ENCODE results near the gene GSS. TPM values are rescaled to one million over a fixed set of nuclear protein-coding genes. Genes with fewer than 3 reads are reported as not detected.

Gene GSS
- total RNA-seq, 2 donors from 2014 or later: 36.5 to 40.5 TPM

DNA sequence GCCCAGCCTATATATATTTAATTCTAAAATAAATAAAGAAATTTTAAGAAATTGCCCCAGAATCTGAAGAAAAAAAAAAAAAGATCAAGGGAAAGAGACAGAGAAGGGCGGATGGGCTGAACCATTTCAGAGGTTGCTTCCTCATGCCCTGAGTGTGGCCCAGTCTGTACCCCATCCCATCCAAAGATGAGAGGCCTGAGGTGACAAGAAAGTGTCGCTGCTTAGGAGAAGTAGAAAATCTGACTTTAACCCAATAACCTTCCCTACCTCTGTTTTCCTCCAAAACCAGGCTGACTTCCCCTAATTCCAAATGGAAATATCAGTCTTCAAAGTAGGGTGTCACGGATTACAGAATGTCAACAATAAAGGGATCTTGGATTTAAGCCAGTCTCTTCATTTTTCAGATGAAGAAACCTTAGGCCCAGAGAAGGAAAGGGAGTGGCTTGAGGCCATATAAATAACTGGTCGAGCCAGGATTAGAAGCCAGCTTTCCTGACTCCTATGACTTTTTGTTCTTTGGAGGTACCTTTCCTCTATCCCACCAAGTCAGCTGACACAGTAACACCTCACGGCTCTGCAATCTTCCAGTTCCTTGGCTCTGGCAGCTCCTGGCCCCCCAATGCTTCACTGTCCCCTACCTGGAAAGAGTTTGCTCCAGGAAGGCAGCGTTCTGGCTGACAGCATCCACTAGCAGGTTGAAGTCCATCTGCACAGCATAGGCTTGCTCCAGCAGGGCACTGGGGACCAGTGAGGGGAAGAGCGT, 10.1 kb downstream of the GSS start:
- peaks cover 10% of the 10 kb centered on the region for H3K36me3 ChIP-seq
- ATAC-seq (ENCODE audit: insufficient number of reproducible peaks, low FRiP score, low read depth) (no peak), DNase-seq (ENCODE audit: low spot score) (no peak)
- no peaks in the 10 kb centered on the region for H3K9me3 ChIP-seq
- no peaks in the 10 kb centered on the region for H3K4me1 ChIP-seq (ENCODE audit: control insufficient read depth in 1 of 2, low read depth in 2 of 2)
- no peak for TF ChIP-seq CTCF (IDR thresholded peaks at IDR 0.05)
- H3K27me3 ChIP-seq (replicated peaks; ENCODE audit: insufficient read depth): no peaks in the 10 kb centered on the region
- H3K4me3 ChIP-seq: no peak overlapping the region
- no peak overlapping the region for H3K27ac ChIP-seq

- ATAC-seq (ENCODE audit: insufficient number of reproducible peaks, low FRiP score, low read depth): no peak
- Histone ChIP-seq H3K36me3 (peaks cover 10% of the 10 kb centered on the region), H3K27me3 (replicated peaks; ENCODE audit: insufficient read depth) (no peaks in the 10 kb centered on the region), H3K4me1 (ENCODE audit: control insufficient read depth in 1 of 2, low read depth in 2 of 2) (no peaks in the 10 kb centered on the region), H3K27ac (no peak overlapping the region), H3K4me3 (no peak overlapping the region), H3K9me3 (no peaks in the 10 kb centered on the region)
- DNase-seq (ENCODE audit: low spot score): no peak
- no peak for TF ChIP-seq CTCF (IDR thresholded peaks at IDR 0.05)
Measured at GRCh38 chr20:34943808-34944567, 11.6 kb downstream of the GSS start.

DNA sequence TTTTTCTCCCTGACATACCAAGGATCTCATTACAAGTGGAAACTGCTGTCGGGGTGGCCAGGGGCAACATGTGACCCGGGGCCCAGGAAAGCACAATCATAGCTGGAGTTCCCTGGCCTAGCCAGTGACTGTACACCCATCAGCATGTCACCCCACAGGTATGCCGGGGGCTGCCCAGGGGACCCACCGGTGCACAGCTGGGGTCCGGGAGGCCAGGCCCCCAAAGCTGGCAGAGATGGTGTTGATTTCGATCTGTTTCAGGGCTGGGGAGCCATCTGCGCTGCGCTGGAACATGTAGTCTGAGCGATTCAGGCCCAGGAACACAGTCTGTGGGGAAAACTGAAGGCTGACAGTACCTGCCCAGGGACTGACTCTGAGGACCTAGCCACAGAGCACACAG, 13.3 kb downstream of the GSS start:
- Histone ChIP-seq H3K27ac (no peak overlapping the region), H3K9me3 (no peaks in the 10 kb centered on the region), H3K27me3 (replicated peaks; ENCODE audit: insufficient read depth) (no peaks in the 10 kb centered on the region), H3K36me3 (peaks cover 10% of the 10 kb centered on the region), H3K4me1 (ENCODE audit: control insufficient read depth in 1 of 2, low read depth in 2 of 2) (peaks cover 4 to 7% of the 10 kb centered on the region in 2 donors), H3K4me3 (no peak overlapping the region)
- no peak for ATAC-seq (ENCODE audit: insufficient number of reproducible peaks, low FRiP score, low read depth)
- TF ChIP-seq CTCF (IDR thresholded peaks at IDR 0.05): no peak
- DNase-seq (ENCODE audit: low spot score): no peak

DNA sequence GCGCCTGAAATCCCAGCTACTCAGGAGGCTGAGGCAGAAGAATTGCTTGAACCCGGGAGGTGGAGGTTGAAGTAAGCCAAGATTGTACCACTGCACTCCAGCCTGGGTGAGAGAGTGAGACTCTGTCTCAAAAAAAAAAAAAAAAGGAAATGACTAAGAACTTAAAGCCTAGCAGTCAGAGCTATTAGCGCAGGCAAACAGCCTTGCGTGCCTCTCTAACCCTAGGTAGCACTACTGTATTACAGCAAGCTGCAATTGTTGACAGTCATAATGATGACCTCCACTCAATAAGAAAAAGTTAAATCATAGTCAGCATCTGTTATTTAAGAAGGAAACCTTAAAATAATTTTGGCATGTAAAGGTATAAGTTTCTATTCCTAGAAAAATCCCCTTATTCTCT, 14.4 kb downstream of the GSS start:
- H3K36me3 ChIP-seq: peaks cover 14% of the 10 kb centered on the region
- no peak for DNase-seq (ENCODE audit: low spot score)
- no peak for TF ChIP-seq CTCF (IDR thresholded peaks at IDR 0.05)
- no peak overlapping the region for H3K4me3 ChIP-seq
- H3K27ac ChIP-seq: no peak overlapping the region
- ATAC-seq (ENCODE audit: insufficient number of reproducible peaks, low FRiP score, low read depth): no peak
- H3K27me3 ChIP-seq (replicated peaks; ENCODE audit: insufficient read depth): no peaks in the 10 kb centered on the region
- H3K9me3 ChIP-seq: no peaks in the 10 kb centered on the region
- H3K4me1 ChIP-seq (ENCODE audit: control insufficient read depth in 1 of 2, low read depth in 2 of 2): peaks cover 4 to 7% of the 10 kb centered on the region in 2 donors

GRCh38 chr20:34940081-34940481, 15.5 kb downstream of the GSS start:
- no peak for DNase-seq (ENCODE audit: low spot score)
- Histone ChIP-seq H3K4me3 (no peak overlapping the region), H3K4me1 (ENCODE audit: control insufficient read depth in 1 of 2, low read depth in 2 of 2) (peaks cover 4 to 7% of the 10 kb centered on the region in 2 donors), H3K36me3 (peaks cover 10% of the 10 kb centered on the region), H3K27me3 (replicated peaks; ENCODE audit: insufficient read depth) (no peaks in the 10 kb centered on the region), H3K9me3 (no peaks in the 10 kb centered on the region), H3K27ac (no peak overlapping the region)
- no peak for ATAC-seq (ENCODE audit: insufficient number of reproducible peaks, low FRiP score, low read depth)
- TF ChIP-seq CTCF (IDR thresholded peaks at IDR 0.05): no peak
